ENCODE data around the gene NKAPD1. TPM values are rescaled to one million over a fixed set of nuclear protein-coding genes. Genes with fewer than 3 reads are reported as not detected.
"Not testable (repeated sequence)": the region's sequence is repeated elsewhere in the genome, so short reads cannot be mapped to it uniquely, and the experiment has no call there.

The NKAPD1 gene
- total RNA-seq (10 to 100 TPM; 14.6 to 22.1 (median 17.7) TPM), total RNA-seq (25.3 to 112 (median 55.8) reads per million in 29 experiments)
- 24.3 TPM for total RNA-seq (2013)

- peak; percentile 63 to 91 (median 77) for DNase-seq
- peak within 1 kb of the TSS; percentile 71 to 96 for H3K4me3 ChIP-seq (ENCODE audit: control insufficient read depth in 1 of 2, extremely low read depth in 1 of 2, low read length in 1 of 2)
- H3K4me3 Mint-ChIP-seq = peak within 1 kb of the TSS; percentile 81 to 96 (median 93)
- H3K9me3 ChIP-seq = no peaks in the 10 kb centered on the region
- ATAC-seq (replicated peaks in 1 of 4) = peak; percentile 88 to 90 (median 90)
- H3K4me1 Mint-ChIP-seq = peaks cover 31 to 38% (median 36%) of the 10 kb centered on the region in 3 donors
- H3K27ac ChIP-seq (ENCODE audit: low read length) = peak within 1 kb of the TSS; percentile 67
- peaks cover 12 to 15% of the 10 kb centered on the region in 2 experiments for H3K4me1 ChIP-seq (ENCODE audit: control insufficient read depth in 1 of 2, extremely low read depth in 1 of 2, insufficient read depth in 2 of 2, low read length in 2 of 2)
- peaks cover 0 to 21% of the 10 kb centered on the region in 2 donors for H3K36me3 ChIP-seq (ENCODE audit: control insufficient read depth in 2 of 2, extremely low read depth in 1 of 2, insufficient read depth in 1 of 2, low read length in 1 of 2)
- H3K27ac Mint-ChIP-seq = peak within 1 kb of the TSS; percentile 93 to 98
- CTCF ChIA-PET = interaction anchor here in 1 of 2 donors (1.0 to 1.1 kb wide), 2 partner anchors 12 to 148 kb away, joined by 3 to 6 read pairs; partner anchors contain the start of genes SDHD and TIMM8B
- POLR2A ChIA-PET = interaction anchor here (0.7 to 1.5 kb wide), 3 partner anchors 12 to 203 kb away, joined by 3 to 8 read pairs (median 3); partner anchors contain the start of genes ALG9 (in 1 of the 2), SDHD (in 1 of the 2) and TIMM8B (in 1 of the 2)
- H3K27me3 Mint-ChIP-seq = peaks cover 3 to 16% of the 10 kb centered on the region in 2 donors
- H3K36me3 Mint-ChIP-seq = peaks cover 19% of the 10 kb centered on the region
- WGBS (ENCODE audit: insufficient coverage) = 0% methylated on average over 28 of the region's 43 CpGs
- no peaks in the 10 kb centered on the region for H3K27me3 ChIP-seq (replicated peaks in 1 of 2; ENCODE audit: control insufficient read depth in 2 of 2, extremely low read depth in 1 of 2, insufficient read depth in 2 of 2, low read length in 1 of 2)
- no peaks in the 10 kb centered on the region for H3K9me3 Mint-ChIP-seq
These were observed at the start of gene NKAPD1, which contains the start of gene PIH1D2 for GRCh38 chr11:112073941-112074811. Gene NKAPD1 (plus strand): TSS chr11:112074299. CDS start chr11:112075575, 1,276 bp downstream. Gene PIH1D2 (minus strand): TSS chr11:112074017. CDS start chr11:112073174, 843 bp downstream.

- Histone ChIP-seq H3K4me1 (ENCODE audit: control insufficient read depth in 1 of 2, extremely low read depth in 1 of 2, insufficient read depth in 2 of 2, low read length in 2 of 2) (peaks cover 0 to 19% of the 10 kb centered on the region in 2 experiments), H3K27ac (ENCODE audit: low read length) (peak within 1 kb of the TSS; percentile 73), H3K4me3 (ENCODE audit: control insufficient read depth in 1 of 2, extremely low read depth in 1 of 2, low read length in 1 of 2) (peak within 1 kb of the TSS; percentile 90 to 92), H3K36me3 (ENCODE audit: control insufficient read depth in 2 of 2, extremely low read depth in 1 of 2, insufficient read depth in 1 of 2, low read length in 1 of 2) (peaks cover 11 to 13% of the 10 kb centered on the region in 2 donors), H3K27me3 (replicated peaks in 1 of 2; ENCODE audit: control insufficient read depth in 2 of 2, extremely low read depth in 1 of 2, insufficient read depth in 2 of 2, low read length in 1 of 2) (no peaks in the 10 kb centered on the region), H3K9me3 (no peaks in the 10 kb centered on the region)
- Mint-ChIP-seq H3K9me3 (no peaks in the 10 kb centered on the region), H3K4me3 (peak within 1 kb of the TSS; percentile 99 to 100 (median 99)), H3K27me3 (no peaks in the 10 kb centered on the region), H3K36me3 (peaks cover 17% of the 10 kb centered on the region), H3K4me1 (peaks cover 25 to 35% (median 26%) of the 10 kb centered on the region in 3 donors), H3K27ac (peak within 1 kb of the TSS; percentile 98 to 99)
- ChIA-PET POLR2A (no interaction called here), CTCF (no interaction called here)
- peak; percentile 89 to 92 (median 90) for ATAC-seq (replicated peaks in 1 of 4)
- WGBS (ENCODE audit: insufficient coverage) = under 1% methylated on average over 70 of the region's 71 CpGs
- peak; percentile 66 to 88 (median 77) for DNase-seq
These were observed 49.1 kb upstream of the NKAPD1 start, which contains the start of gene DLAT for GRCh38 chr11:112024773-112025678. Gene DLAT (plus strand): TSS chr11:112025408. CDS start chr11:112025473, 65 bp downstream.

GRCh38 chr11:112025707-112026106 is 48.4 kb upstream of the NKAPD1 start:
- no peak for DNase-seq
- H3K27me3 ChIP-seq (replicated peaks in 1 of 2; ENCODE audit: control insufficient read depth in 2 of 2, extremely low read depth in 1 of 2, insufficient read depth in 2 of 2, low read length in 1 of 2) = no peaks in the 10 kb centered on the region
- Mint-ChIP-seq H3K36me3 (peaks cover 22% of the 10 kb centered on the region), H3K27ac (peak overlapping the region; percentile 98 to 99), H3K4me3 (peak overlapping the region; percentile 99 to 100 (median 99)), H3K27me3 (no peaks in the 10 kb centered on the region), H3K4me1 (peaks cover 25 to 39% (median 26%) of the 10 kb centered on the region in 3 donors), H3K9me3 (no peaks in the 10 kb centered on the region)
- POLR2A ChIA-PET = no interaction called here
- peak overlapping the region; percentile 73 for H3K27ac ChIP-seq (ENCODE audit: low read length)
- peak overlapping the region; percentile 90 to 92 for H3K4me3 ChIP-seq (ENCODE audit: control insufficient read depth in 1 of 2, extremely low read depth in 1 of 2, low read length in 1 of 2)
- H3K9me3 ChIP-seq = no peaks in the 10 kb centered on the region
- CTCF ChIA-PET = no interaction called here
- WGBS (ENCODE audit: insufficient coverage) = under 1% methylated on average over 8 of the region's 8 CpGs
- H3K36me3 ChIP-seq (ENCODE audit: control insufficient read depth in 2 of 2, extremely low read depth in 1 of 2, insufficient read depth in 1 of 2, low read length in 1 of 2) = peaks cover 13 to 18% of the 10 kb centered on the region in 2 donors
- ATAC-seq (replicated peaks in 1 of 4) = peak in 2 of 4 experiments; percentile 1 to 4
- peaks cover 0 to 19% of the 10 kb centered on the region in 2 experiments for H3K4me1 ChIP-seq (ENCODE audit: control insufficient read depth in 1 of 2, extremely low read depth in 1 of 2, insufficient read depth in 2 of 2, low read length in 2 of 2)

GRCh38 chr11:112026784-112027410 is 47.2 kb upstream of the NKAPD1 start:
- Mint-ChIP-seq H3K4me1 (peaks cover 25 to 37% (median 26%) of the 10 kb centered on the region in 3 donors), H3K36me3 (peaks cover 25% of the 10 kb centered on the region)
- H3K27ac Mint-ChIP-seq; CTCF ChIA-PET; H3K9me3 Mint-ChIP-seq; H3K27ac ChIP-seq (ENCODE audit: low read length); DNase-seq; H3K9me3 ChIP-seq; H3K27me3 Mint-ChIP-seq; ATAC-seq (replicated peaks in 1 of 4); H3K4me3 ChIP-seq (ENCODE audit: control insufficient read depth in 1 of 2, extremely low read depth in 1 of 2, low read length in 1 of 2); H3K27me3 ChIP-seq (replicated peaks in 1 of 2; ENCODE audit: control insufficient read depth in 2 of 2, extremely low read depth in 1 of 2, insufficient read depth in 2 of 2, low read length in 1 of 2); POLR2A ChIA-PET; H3K4me3 Mint-ChIP-seq: not testable (repeated sequence)
- peaks cover 0 to 19% of the 10 kb centered on the region in 2 experiments for H3K4me1 ChIP-seq (ENCODE audit: control insufficient read depth in 1 of 2, extremely low read depth in 1 of 2, insufficient read depth in 2 of 2, low read length in 2 of 2)
- H3K36me3 ChIP-seq (ENCODE audit: control insufficient read depth in 2 of 2, extremely low read depth in 1 of 2, insufficient read depth in 1 of 2, low read length in 1 of 2) = peaks cover 13 to 22% of the 10 kb centered on the region in 2 donors
- no CpG with 5 or more reads among the region's 49 CpGs for WGBS (ENCODE audit: insufficient coverage)

- Mint-ChIP-seq H3K36me3 (peaks cover 38% of the 10 kb centered on the region), H3K4me1 (peaks cover 8 to 20% (median 19%) of the 10 kb centered on the region in 3 donors), H3K4me3 (no peak overlapping the region), H3K9me3 (no peaks in the 10 kb centered on the region), H3K27me3 (no peaks in the 10 kb centered on the region), H3K27ac (no peak overlapping the region)
- POLR2A ChIA-PET = no interaction called here
- H3K27ac ChIP-seq (ENCODE audit: low read length) = no peak overlapping the region
- H3K36me3 ChIP-seq (ENCODE audit: control insufficient read depth in 2 of 2, extremely low read depth in 1 of 2, insufficient read depth in 1 of 2, low read length in 1 of 2) = peaks cover 13 to 33% of the 10 kb centered on the region in 2 donors
- peaks cover 0 to 9% of the 10 kb centered on the region in 2 experiments for H3K4me1 ChIP-seq (ENCODE audit: control insufficient read depth in 1 of 2, extremely low read depth in 1 of 2, insufficient read depth in 2 of 2, low read length in 2 of 2)
- CTCF ChIA-PET = no interaction called here
- no peak overlapping the region for H3K4me3 ChIP-seq (ENCODE audit: control insufficient read depth in 1 of 2, extremely low read depth in 1 of 2, low read length in 1 of 2)
- H3K9me3 ChIP-seq = no peaks in the 10 kb centered on the region
- no peaks in the 10 kb centered on the region for H3K27me3 ChIP-seq (replicated peaks in 1 of 2; ENCODE audit: control insufficient read depth in 2 of 2, extremely low read depth in 1 of 2, insufficient read depth in 2 of 2, low read length in 1 of 2)
- whole genome bisulfite sequencing (ENCODE audit: insufficient coverage) = 100% methylated on average over 1 of the region's 2 CpGs
- DNase-seq (no peak), ATAC-seq (replicated peaks in 1 of 4) (no peak)
These were observed 44.6 kb upstream of the NKAPD1 start for GRCh38 chr11:112029460-112029859.

Data from T-cell (primary cell).